ENCODE measurements around the gene C12orf56. TPM values are rescaled to one million over a fixed set of nuclear protein-coding genes. Genes with fewer than 3 reads are reported as not detected.

C12orf56 gene
- total RNA-seq, 5 donors from 2014 or later (not counting 1 experiment from before 2014, with no cell fraction given): 0.07 to 0.33 (median 0.24) TPM; not detected in 1

- WGBS (ENCODE audit: insufficient coverage): no CpG with 5 or more reads among the region's 1 CpG
Observed at GRCh38 chr12:64427988-64428387, 37.4 kb upstream of the C12orf56 start.

GRCh38 chr12:64419696-64420095 lies 29.1 kb upstream of the C12orf56 start:
- ChIA-PET CTCF (no interaction called here), POLR2A (no interaction called here)
- DNase-seq (no peak), ATAC-seq (replicated peaks in 1 of 4) (no peak)
- H3K27ac Mint-ChIP-seq: no peak overlapping the region
- no peaks in the 10 kb centered on the region for H3K9me3 ChIP-seq
- no peaks in the 10 kb centered on the region for H3K27me3 Mint-ChIP-seq
- WGBS (ENCODE audit: insufficient coverage): no CpG with 5 or more reads among the region's 3 CpGs
- no peak overlapping the region for H3K4me3 ChIP-seq (ENCODE audit: control insufficient read depth in 1 of 2, extremely low read depth in 1 of 2, low read length in 1 of 2)
- H3K27me3 ChIP-seq (replicated peaks in 1 of 2; ENCODE audit: control insufficient read depth in 2 of 2, extremely low read depth in 1 of 2, insufficient read depth in 2 of 2, low read length in 1 of 2): no peaks in the 10 kb centered on the region
- no peaks in the 10 kb centered on the region for H3K4me1 Mint-ChIP-seq
- peaks cover 10 to 85% of the 10 kb centered on the region in 2 donors for H3K36me3 ChIP-seq (ENCODE audit: control insufficient read depth in 2 of 2, extremely low read depth in 1 of 2, insufficient read depth in 1 of 2, low read length in 1 of 2)
- H3K4me3 Mint-ChIP-seq: no peak overlapping the region
- no peak overlapping the region for H3K27ac ChIP-seq (ENCODE audit: low read length)
- H3K4me1 ChIP-seq (ENCODE audit: control insufficient read depth in 1 of 2, extremely low read depth in 1 of 2, insufficient read depth in 2 of 2, low read length in 2 of 2): no peaks in the 10 kb centered on the region
- H3K36me3 Mint-ChIP-seq: peaks cover 64% of the 10 kb centered on the region
- no peaks in the 10 kb centered on the region for H3K9me3 Mint-ChIP-seq

More at GRCh38 chr12:64427988-64428387, 37.4 kb upstream of the C12orf56 start:
- POLR2A ChIA-PET: interaction anchor here in 1 of 2 donors (0.7 kb wide), 1 partner anchor 745 kb away, joined by 3 read pairs; no protein-coding TSS in a partner anchor
- DNase-seq: no peak
- Mint-ChIP-seq H3K36me3 (peaks cover 74% of the 10 kb centered on the region), H3K27ac (no peak overlapping the region), H3K9me3 (no peaks in the 10 kb centered on the region), H3K27me3 (no peaks in the 10 kb centered on the region), H3K4me3 (no peak overlapping the region), H3K4me1 (no peaks in the 10 kb centered on the region)
- Histone ChIP-seq H3K4me3 (ENCODE audit: control insufficient read depth in 1 of 2, extremely low read depth in 1 of 2, low read length in 1 of 2) (no peak overlapping the region), H3K36me3 (ENCODE audit: control insufficient read depth in 2 of 2, extremely low read depth in 1 of 2, insufficient read depth in 1 of 2, low read length in 1 of 2) (peaks cover 8 to 83% of the 10 kb centered on the region in 2 donors), H3K27me3 (replicated peaks in 1 of 2; ENCODE audit: control insufficient read depth in 2 of 2, extremely low read depth in 1 of 2, insufficient read depth in 2 of 2, low read length in 1 of 2) (no peaks in the 10 kb centered on the region), H3K4me1 (ENCODE audit: control insufficient read depth in 1 of 2, extremely low read depth in 1 of 2, insufficient read depth in 2 of 2, low read length in 2 of 2) (no peaks in the 10 kb centered on the region), H3K27ac (ENCODE audit: low read length) (no peak overlapping the region), H3K9me3 (no peaks in the 10 kb centered on the region)
- ATAC-seq (replicated peaks in 1 of 4): no peak
- CTCF ChIA-PET: interaction anchor here in 1 of 2 donors (0.6 kb wide), 1 partner anchor 71 kb away, joined by 5 read pairs; no protein-coding TSS in a partner anchor

- Histone ChIP-seq H3K36me3 (ENCODE audit: control insufficient read depth in 2 of 2, extremely low read depth in 1 of 2, insufficient read depth in 1 of 2, low read length in 1 of 2) (peaks cover 10 to 87% of the 10 kb centered on the region in 2 donors), H3K4me1 (ENCODE audit: control insufficient read depth in 1 of 2, extremely low read depth in 1 of 2, insufficient read depth in 2 of 2, low read length in 2 of 2) (no peaks in the 10 kb centered on the region), H3K4me3 (ENCODE audit: control insufficient read depth in 1 of 2, extremely low read depth in 1 of 2, low read length in 1 of 2) (no peak overlapping the region), H3K9me3 (no peaks in the 10 kb centered on the region), H3K27me3 (replicated peaks in 1 of 2; ENCODE audit: control insufficient read depth in 2 of 2, extremely low read depth in 1 of 2, insufficient read depth in 2 of 2, low read length in 1 of 2) (no peaks in the 10 kb centered on the region), H3K27ac (ENCODE audit: low read length) (no peak overlapping the region)
- no peaks in the 10 kb centered on the region for H3K4me1 Mint-ChIP-seq
- no peak for ATAC-seq (replicated peaks in 1 of 4)
- no peaks in the 10 kb centered on the region for H3K27me3 Mint-ChIP-seq
- CTCF ChIA-PET: no interaction called here
- H3K27ac Mint-ChIP-seq: no peak overlapping the region
- peaks cover 61% of the 10 kb centered on the region for H3K36me3 Mint-ChIP-seq
- no peak overlapping the region for H3K4me3 Mint-ChIP-seq
- no peaks in the 10 kb centered on the region for H3K9me3 Mint-ChIP-seq
- no peak for DNase-seq
- POLR2A ChIA-PET: interaction anchor here in 1 of 2 donors (0.6 kb wide), 1 partner anchor 629 kb away, joined by 3 read pairs; no protein-coding TSS in a partner anchor
Observed at GRCh38 chr12:64418209-64418608, 27.7 kb upstream of the C12orf56 start.

GRCh38 chr12:64413884-64414283 lies 23.3 kb upstream of the C12orf56 start:
- Histone ChIP-seq H3K36me3 (ENCODE audit: control insufficient read depth in 2 of 2, extremely low read depth in 1 of 2, insufficient read depth in 1 of 2, low read length in 1 of 2) (peaks cover 4 to 74% of the 10 kb centered on the region in 2 donors), H3K27me3 (replicated peaks in 1 of 2; ENCODE audit: control insufficient read depth in 2 of 2, extremely low read depth in 1 of 2, insufficient read depth in 2 of 2, low read length in 1 of 2) (no peaks in the 10 kb centered on the region), H3K4me3 (ENCODE audit: control insufficient read depth in 1 of 2, extremely low read depth in 1 of 2, low read length in 1 of 2) (no peak overlapping the region), H3K9me3 (no peaks in the 10 kb centered on the region), H3K27ac (ENCODE audit: low read length) (no peak overlapping the region), H3K4me1 (ENCODE audit: control insufficient read depth in 1 of 2, extremely low read depth in 1 of 2, insufficient read depth in 2 of 2, low read length in 2 of 2) (no peaks in the 10 kb centered on the region)
- WGBS (ENCODE audit: insufficient coverage): no CpG with 5 or more reads among the region's 2 CpGs
- POLR2A ChIA-PET: no interaction called here
- Mint-ChIP-seq H3K4me3 (no peak overlapping the region), H3K36me3 (peaks cover 59% of the 10 kb centered on the region), H3K27me3 (no peaks in the 10 kb centered on the region), H3K4me1 (no peaks in the 10 kb centered on the region), H3K27ac (no peak overlapping the region), H3K9me3 (no peaks in the 10 kb centered on the region)
- no peak for DNase-seq
- no peak for ATAC-seq (replicated peaks in 1 of 4)
- CTCF ChIA-PET: no interaction called here

GRCh38 chr12:64412459-64412858 lies 21.9 kb upstream of the C12orf56 start:
- ChIA-PET POLR2A (no interaction called here), CTCF (interaction anchor here in 1 of 2 donors (0.6 kb wide), 1 partner anchor 46 kb away, joined by 6 read pairs; no protein-coding TSS in a partner anchor)
- H3K4me1 Mint-ChIP-seq: peaks cover 2 to 8% (median 8%) of the 10 kb centered on the region in 3 donors
- H3K4me3 Mint-ChIP-seq: no peak overlapping the region
- Histone ChIP-seq H3K27me3 (replicated peaks in 1 of 2; ENCODE audit: control insufficient read depth in 2 of 2, extremely low read depth in 1 of 2, insufficient read depth in 2 of 2, low read length in 1 of 2) (no peaks in the 10 kb centered on the region), H3K4me3 (ENCODE audit: control insufficient read depth in 1 of 2, extremely low read depth in 1 of 2, low read length in 1 of 2) (no peak overlapping the region), H3K4me1 (ENCODE audit: control insufficient read depth in 1 of 2, extremely low read depth in 1 of 2, insufficient read depth in 2 of 2, low read length in 2 of 2) (peaks cover 0 to 3% of the 10 kb centered on the region in 2 experiments), H3K27ac (ENCODE audit: low read length) (no peak overlapping the region), H3K9me3 (no peaks in the 10 kb centered on the region), H3K36me3 (ENCODE audit: control insufficient read depth in 2 of 2, extremely low read depth in 1 of 2, insufficient read depth in 1 of 2, low read length in 1 of 2) (peaks cover 4 to 61% of the 10 kb centered on the region in 2 donors)
- no peaks in the 10 kb centered on the region for H3K27me3 Mint-ChIP-seq
- no peak overlapping the region for H3K27ac Mint-ChIP-seq
- ATAC-seq (replicated peaks in 1 of 4): no peak
- no peak for DNase-seq
- H3K36me3 Mint-ChIP-seq: peaks cover 48% of the 10 kb centered on the region
- no peaks in the 10 kb centered on the region for H3K9me3 Mint-ChIP-seq
- WGBS (ENCODE audit: insufficient coverage): no CpG with 5 or more reads among the region's 2 CpGs

GRCh38 chr12:64411427-64411826 lies 20.9 kb upstream of the C12orf56 start:
- ChIA-PET POLR2A (no interaction called here), CTCF (interaction anchor here (0.6 kb wide), 2 partner anchors 27 to 337 kb away, joined by 3 to 6 read pairs; no protein-coding TSS in a partner anchor)
- Histone ChIP-seq H3K4me1 (ENCODE audit: control insufficient read depth in 1 of 2, extremely low read depth in 1 of 2, insufficient read depth in 2 of 2, low read length in 2 of 2) (peaks cover 0 to 3% of the 10 kb centered on the region in 2 experiments), H3K9me3 (no peaks in the 10 kb centered on the region), H3K36me3 (ENCODE audit: control insufficient read depth in 2 of 2, extremely low read depth in 1 of 2, insufficient read depth in 1 of 2, low read length in 1 of 2) (peaks cover 5 to 51% of the 10 kb centered on the region in 2 donors), H3K4me3 (ENCODE audit: control insufficient read depth in 1 of 2, extremely low read depth in 1 of 2, low read length in 1 of 2) (no peak overlapping the region), H3K27me3 (replicated peaks in 1 of 2; ENCODE audit: control insufficient read depth in 2 of 2, extremely low read depth in 1 of 2, insufficient read depth in 2 of 2, low read length in 1 of 2) (no peaks in the 10 kb centered on the region), H3K27ac (ENCODE audit: low read length) (no peak overlapping the region)
- no peak for ATAC-seq (replicated peaks in 1 of 4)
- Mint-ChIP-seq H3K36me3 (peaks cover 42% of the 10 kb centered on the region), H3K9me3 (no peaks in the 10 kb centered on the region), H3K27ac (no peak overlapping the region), H3K27me3 (no peaks in the 10 kb centered on the region), H3K4me3 (no peak overlapping the region), H3K4me1 (peaks cover 10 to 17% (median 16%) of the 10 kb centered on the region in 3 donors)
- 71% methylated on average over 1 of the region's 2 CpGs for WGBS (ENCODE audit: insufficient coverage)
- DNase-seq: no peak
